Measurements from ENCODE around the gene LAPTM5.

DNA sequence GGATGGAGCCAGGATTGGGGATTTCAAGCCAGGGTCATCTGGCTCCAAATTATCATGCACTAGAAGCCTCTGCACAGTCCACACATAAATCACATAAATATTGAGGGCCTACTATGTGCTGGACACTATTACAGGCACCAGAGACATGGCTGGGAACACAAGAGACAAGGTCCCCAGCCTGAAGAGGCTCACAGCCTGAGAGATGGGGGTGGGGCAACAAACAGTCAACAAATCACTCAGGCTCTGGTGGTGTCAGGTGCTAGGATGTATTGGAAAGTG is 41.6 kb upstream of the LAPTM5 start:
- TF ChIP-seq, protein P1, sequence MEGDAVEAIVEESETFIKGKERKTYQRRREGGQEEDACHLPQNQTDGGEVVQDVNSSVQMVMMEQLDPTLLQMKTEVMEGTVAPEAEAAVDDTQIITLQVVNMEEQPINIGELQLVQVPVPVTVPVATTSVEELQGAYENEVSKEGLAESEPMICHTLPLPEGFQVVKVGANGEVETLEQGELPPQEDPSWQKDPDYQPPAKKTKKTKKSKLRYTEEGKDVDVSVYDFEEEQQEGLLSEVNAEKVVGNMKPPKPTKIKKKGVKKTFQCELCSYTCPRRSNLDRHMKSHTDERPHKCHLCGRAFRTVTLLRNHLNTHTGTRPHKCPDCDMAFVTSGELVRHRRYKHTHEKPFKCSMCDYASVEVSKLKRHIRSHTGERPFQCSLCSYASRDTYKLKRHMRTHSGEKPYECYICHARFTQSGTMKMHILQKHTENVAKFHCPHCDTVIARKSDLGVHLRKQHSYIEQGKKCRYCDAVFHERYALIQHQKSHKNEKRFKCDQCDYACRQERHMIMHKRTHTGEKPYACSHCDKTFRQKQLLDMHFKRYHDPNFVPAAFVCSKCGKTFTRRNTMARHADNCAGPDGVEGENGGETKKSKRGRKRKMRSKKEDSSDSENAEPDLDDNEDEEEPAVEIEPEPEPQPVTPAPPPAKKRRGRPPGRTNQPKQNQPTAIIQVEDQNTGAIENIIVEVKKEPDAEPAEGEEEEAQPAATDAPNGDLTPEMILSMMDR (IDR thresholded peaks at IDR 0.05) = no peak
- no peak for TF ChIP-seq POLR2A (IDR thresholded peaks at IDR 0.05)
